Uterus (tissue), 2 donors: ENCODE measurements around the gene ASIC1.

Experiments
- POLR2A ChIP-seq, 2 donors: fragments of 450-650 bp; IDR thresholded peaks; one replicate each; pipeline ENCODE4 v1.6.1; 2016; ENCODE audit warnings: antibody characterized with exemption in 2 of 2, mild to moderate bottlenecking in 1 of 2, moderate library complexity in 1 of 2
- TF ChIP-seq, protein P1 (sequence below), 4 experiments: fragments of 200-600 bp in 2 of 4; fragments of 450-650 bp in 2 of 4; sonication (generic) in 2 of 4; IDR thresholded peaks; one replicate each; pipeline ENCODE4 v1.5.1; 2016 to 2019; ENCODE audit warnings: antibody characterized with exemption in 4 of 4, mild to moderate bottlenecking in 2 of 4, moderate library complexity in 1 of 4

DNA sequence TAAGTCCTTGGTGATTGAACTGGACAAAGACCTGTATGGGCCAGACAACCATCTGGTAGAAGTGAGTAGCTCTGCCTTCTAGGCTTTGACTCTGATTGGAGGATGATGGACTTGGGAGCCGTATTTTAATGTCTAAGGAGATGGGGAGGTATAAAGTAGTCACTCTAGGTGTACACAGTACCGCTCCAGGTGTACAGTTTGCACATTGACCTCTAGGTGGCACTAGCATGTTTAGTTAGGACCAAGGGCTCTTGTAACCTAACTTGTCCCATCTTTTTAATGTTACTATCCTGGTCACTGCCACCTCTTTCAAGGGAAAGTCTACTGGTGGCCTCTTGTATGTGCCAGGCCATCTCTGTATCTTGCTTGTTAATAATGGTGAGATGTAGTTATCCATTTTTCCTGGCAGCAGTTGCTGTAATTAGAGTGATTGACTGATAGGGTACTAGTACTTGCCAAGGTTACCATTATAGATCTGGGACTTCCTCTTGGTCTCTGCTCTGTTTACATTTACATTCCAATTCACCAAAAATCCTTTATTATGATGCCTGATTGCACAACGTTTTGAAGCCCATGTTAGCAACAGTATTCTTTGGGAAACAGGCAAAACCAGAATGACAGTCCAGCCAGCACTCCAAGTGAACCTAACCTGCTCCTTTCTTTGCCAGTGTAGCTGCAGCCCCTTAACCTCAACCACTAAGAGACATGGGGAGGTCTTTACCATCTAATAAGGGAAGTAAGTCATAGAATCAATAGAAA is 31.4 kb downstream of the ASIC1 start:
- TF ChIP-seq POLR2A (IDR thresholded peaks at IDR 0.05), result no peak
- TF ChIP-seq, protein P1, sequence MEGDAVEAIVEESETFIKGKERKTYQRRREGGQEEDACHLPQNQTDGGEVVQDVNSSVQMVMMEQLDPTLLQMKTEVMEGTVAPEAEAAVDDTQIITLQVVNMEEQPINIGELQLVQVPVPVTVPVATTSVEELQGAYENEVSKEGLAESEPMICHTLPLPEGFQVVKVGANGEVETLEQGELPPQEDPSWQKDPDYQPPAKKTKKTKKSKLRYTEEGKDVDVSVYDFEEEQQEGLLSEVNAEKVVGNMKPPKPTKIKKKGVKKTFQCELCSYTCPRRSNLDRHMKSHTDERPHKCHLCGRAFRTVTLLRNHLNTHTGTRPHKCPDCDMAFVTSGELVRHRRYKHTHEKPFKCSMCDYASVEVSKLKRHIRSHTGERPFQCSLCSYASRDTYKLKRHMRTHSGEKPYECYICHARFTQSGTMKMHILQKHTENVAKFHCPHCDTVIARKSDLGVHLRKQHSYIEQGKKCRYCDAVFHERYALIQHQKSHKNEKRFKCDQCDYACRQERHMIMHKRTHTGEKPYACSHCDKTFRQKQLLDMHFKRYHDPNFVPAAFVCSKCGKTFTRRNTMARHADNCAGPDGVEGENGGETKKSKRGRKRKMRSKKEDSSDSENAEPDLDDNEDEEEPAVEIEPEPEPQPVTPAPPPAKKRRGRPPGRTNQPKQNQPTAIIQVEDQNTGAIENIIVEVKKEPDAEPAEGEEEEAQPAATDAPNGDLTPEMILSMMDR (IDR thresholded peaks at IDR 0.05), result peak; percentile 58 to 76 (median 62)
